Immature natural killer cell (primary cell): ENCODE results near the gene VRK2. TPM values are rescaled to one million over a fixed set of nuclear protein-coding genes. Genes with fewer than 3 reads are reported as not detected.
"Not testable (repeated sequence)": the region's sequence is repeated elsewhere in the genome, so short reads cannot be mapped to it uniquely, and the experiment has no call there.

Experiments used
- DNase-seq, 3 donors: peaks; one replicate each; pipeline ENCODE4 v3.0.0; 2022; ENCODE audit warnings: mixed read lengths in 1 of 3
- H3K27ac Mint-ChIP-seq, 6 donors: one replicate each; pipeline ENCODE4 v1.8.0; 2020; ENCODE audit warnings: mixed read lengths in 6 of 6, mild to moderate bottlenecking in 5 of 6, inconsistent platforms in 4 of 6, moderate library complexity in 3 of 6
- H3K27me3 Mint-ChIP-seq, 3 donors: one replicate each; pipeline ENCODE4 v1.8.0; 2020 to 2021; ENCODE audit warnings: low read depth in 3 of 3, mild to moderate bottlenecking in 3 of 3, mixed read lengths in 3 of 3, moderate library complexity in 3 of 3, inconsistent platforms in 1 of 3
- H3K36me3 Mint-ChIP-seq, 3 donors: one replicate each; pipeline ENCODE4 v1.8.0; 2020; ENCODE audit warnings: mixed read lengths in 3 of 3, inconsistent platforms in 2 of 3, mild to moderate bottlenecking in 2 of 3
- H3K4me1 Mint-ChIP-seq, 2 donors: one replicate each; pipeline ENCODE4 v1.8.0; 2020; ENCODE audit warnings: inconsistent platforms in 2 of 2, mild to moderate bottlenecking in 2 of 2, mixed read lengths in 2 of 2, moderate library complexity in 1 of 2
- H3K4me3 Mint-ChIP-seq, 5 donors: one replicate each; pipeline ENCODE4 v1.8.0; 2020; ENCODE audit warnings: mild to moderate bottlenecking in 5 of 5, mixed read lengths in 5 of 5, inconsistent platforms in 3 of 5, moderate library complexity in 3 of 5
- H3K9me3 Mint-ChIP-seq, 6 donors: one replicate each; pipeline ENCODE4 v1.8.0; 2020; ENCODE audit warnings: mild to moderate bottlenecking in 6 of 6, mixed read lengths in 6 of 6, inconsistent platforms in 4 of 6, moderate library complexity in 3 of 6
- polyA plus RNA-seq, 3 donors: library from polyadenylated mRNA; unstranded; fragments of 300-500 nt; fragmentation: Illumina TruSeq; gene quantifications; one replicate each; pipeline ENCODE4 v1.2.3, GENCODE V29; 2021

Gene VRK2
- polyA plus RNA-seq, 3 donors from 2014 or later = 18.7 to 32.4 (median 26.0) TPM

DNA sequence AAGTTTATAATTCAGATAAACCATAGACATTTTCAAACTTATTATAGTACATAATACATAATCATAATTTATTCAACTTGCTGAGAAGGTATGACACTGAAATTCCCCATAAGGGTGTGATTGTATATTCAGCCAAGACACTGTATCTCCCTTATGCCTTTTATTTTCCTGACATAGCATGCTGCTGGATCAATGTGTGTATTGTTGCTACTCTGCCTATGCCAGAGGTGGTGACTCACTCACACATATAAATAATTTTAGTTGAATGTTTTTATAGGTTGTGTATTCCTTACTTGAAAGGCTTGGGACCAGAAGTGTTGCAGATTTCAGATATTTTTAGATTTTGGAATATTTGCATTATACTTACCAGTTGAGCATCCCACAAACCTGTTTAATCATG lies 86.8 kb downstream of the VRK2 start:
- no peak for DNase-seq
- Mint-ChIP-seq H3K4me3 (no peak overlapping the region), H3K36me3 (peaks cover 0 to 23% (median 10%) of the 10 kb centered on the region in 3 donors), H3K27me3 (no peaks in the 10 kb centered on the region), H3K27ac (no peak overlapping the region), H3K4me1 (no peaks in the 10 kb centered on the region), H3K9me3 (no peaks in the 10 kb centered on the region)

- H3K27ac Mint-ChIP-seq = no peak overlapping the region
- peaks cover 9 to 36% (median 12%) of the 10 kb centered on the region in 3 donors for H3K36me3 Mint-ChIP-seq
- H3K4me3 Mint-ChIP-seq = no peak overlapping the region
- DNase-seq = no peak
- H3K9me3 Mint-ChIP-seq = no peaks in the 10 kb centered on the region
- H3K27me3 Mint-ChIP-seq = no peaks in the 10 kb centered on the region
- no peaks in the 10 kb centered on the region for H3K4me1 Mint-ChIP-seq
Measured at GRCh38 chr2:58135861-58136260, 89.3 kb downstream of the VRK2 start.

DNA sequence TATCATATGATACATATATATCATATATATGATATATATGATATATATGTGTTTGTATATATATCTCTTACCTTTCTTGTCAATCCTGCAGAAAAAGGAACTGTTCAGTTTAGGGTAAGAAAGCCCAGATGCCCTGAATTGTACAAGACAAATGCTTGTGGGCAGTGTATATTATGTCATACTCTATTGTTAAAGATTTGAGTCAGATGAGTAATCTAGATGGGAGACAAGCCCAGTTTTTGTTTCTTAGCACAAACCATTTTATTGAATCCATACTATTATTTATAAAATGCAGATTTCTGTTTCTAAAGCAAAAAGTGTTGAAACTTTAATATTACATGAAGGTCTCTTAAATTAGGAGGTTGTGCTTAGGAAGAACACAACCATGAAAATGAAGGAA lies 90.6 kb downstream of the VRK2 start:
- H3K9me3 Mint-ChIP-seq = no peaks in the 10 kb centered on the region

GRCh38 chr2:58137856-58138255 lies 91.2 kb downstream of the VRK2 start:
- no peak overlapping the region for H3K4me3 Mint-ChIP-seq
- H3K4me1 Mint-ChIP-seq = no peaks in the 10 kb centered on the region
- H3K36me3 Mint-ChIP-seq = peaks cover 8 to 32% (median 12%) of the 10 kb centered on the region in 3 donors
- no peak for DNase-seq
- H3K27me3 Mint-ChIP-seq = no peaks in the 10 kb centered on the region
- no peaks in the 10 kb centered on the region for H3K9me3 Mint-ChIP-seq
- H3K27ac Mint-ChIP-seq = no peak overlapping the region

More for the DNA sequence above, 90.6 kb downstream of the VRK2 start:
- no peak for DNase-seq
- Mint-ChIP-seq H3K27ac (no peak overlapping the region), H3K4me1 (no peaks in the 10 kb centered on the region), H3K27me3 (no peaks in the 10 kb centered on the region), H3K36me3 (peaks cover 9 to 36% (median 12%) of the 10 kb centered on the region in 3 donors), H3K4me3 (no peak overlapping the region)

GRCh38 chr2:58138396-58139030 lies 91.9 kb downstream of the VRK2 start:
- no peak overlapping the region for H3K27ac Mint-ChIP-seq
- no peaks in the 10 kb centered on the region for H3K27me3 Mint-ChIP-seq
- H3K4me1 Mint-ChIP-seq = no peaks in the 10 kb centered on the region
- no peak for DNase-seq
- no peak overlapping the region for H3K4me3 Mint-ChIP-seq
- no peaks in the 10 kb centered on the region for H3K9me3 Mint-ChIP-seq
- peaks cover 8 to 30% (median 14%) of the 10 kb centered on the region in 3 donors for H3K36me3 Mint-ChIP-seq

GRCh38 chr2:58140508-58141072 lies 94.0 kb downstream of the VRK2 start:
- Mint-ChIP-seq H3K27ac (no peak overlapping the region), H3K9me3 (no peaks in the 10 kb centered on the region), H3K4me1 (no peaks in the 10 kb centered on the region), H3K4me3 (no peak overlapping the region), H3K36me3 (peaks cover 15 to 37% (median 27%) of the 10 kb centered on the region in 3 donors), H3K27me3 (no peaks in the 10 kb centered on the region)
- no peak for DNase-seq

GRCh38 chr2:58145769-58146168 lies 99.2 kb downstream of the VRK2 start:
- not testable (repeated sequence) for H3K4me1 Mint-ChIP-seq, H3K4me3 Mint-ChIP-seq, DNase-seq, H3K27me3 Mint-ChIP-seq, H3K9me3 Mint-ChIP-seq
- Mint-ChIP-seq H3K27ac (peak overlapping the region in 1 of 6 donors; percentile 46), H3K36me3 (peaks cover 29 to 42% (median 37%) of the 10 kb centered on the region in 3 donors)

GRCh38 chr2:58146707-58147106 lies 100.1 kb downstream of the VRK2 start:
- H3K4me1 Mint-ChIP-seq = no peaks in the 10 kb centered on the region
- no peak overlapping the region for H3K4me3 Mint-ChIP-seq
- peaks cover 32 to 41% (median 37%) of the 10 kb centered on the region in 3 donors for H3K36me3 Mint-ChIP-seq
- no peak overlapping the region for H3K27ac Mint-ChIP-seq
- H3K27me3 Mint-ChIP-seq = no peaks in the 10 kb centered on the region
- no peak for DNase-seq
- H3K9me3 Mint-ChIP-seq = no peaks in the 10 kb centered on the region

GRCh38 chr2:58155160-58155778 lies 108.7 kb downstream of the VRK2 start:
- no peak for DNase-seq
- peaks cover 0 to 1% (median 0%) of the 10 kb centered on the region in 3 donors for H3K27me3 Mint-ChIP-seq
- H3K4me1 Mint-ChIP-seq = no peaks in the 10 kb centered on the region
- no peak overlapping the region for H3K4me3 Mint-ChIP-seq
- H3K27ac Mint-ChIP-seq = peak overlapping the region in 1 of 6 donors; percentile 69
- peaks cover 34 to 48% (median 39%) of the 10 kb centered on the region in 3 donors for H3K36me3 Mint-ChIP-seq
- H3K9me3 Mint-ChIP-seq = peaks cover 0 to 1% (median 0%) of the 10 kb centered on the region in 6 donors

DNA sequence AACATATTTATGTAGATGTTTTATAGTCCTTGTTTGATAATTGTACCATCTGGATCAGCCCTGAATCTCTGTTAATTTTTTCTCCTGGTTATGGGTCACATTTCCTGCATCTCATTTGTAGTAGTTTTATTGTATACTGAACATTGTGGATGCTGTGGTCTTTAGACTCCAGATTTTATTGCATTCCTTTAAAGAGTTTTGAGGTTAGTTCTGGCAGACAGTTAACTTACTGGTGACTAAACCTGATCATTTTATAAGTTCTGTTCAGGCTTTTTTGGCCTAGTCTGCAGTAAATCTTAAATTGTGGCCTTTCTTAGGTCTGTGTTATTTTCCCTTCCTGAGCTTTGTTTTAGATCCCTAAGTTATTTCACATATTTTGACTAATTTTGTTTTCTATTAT lies 110.2 kb downstream of the VRK2 start:
- H3K27ac Mint-ChIP-seq = no peak overlapping the region

GRCh38 chr2:58157754-58158153 lies 111.1 kb downstream of the VRK2 start:
- no peak overlapping the region for H3K4me3 Mint-ChIP-seq
- H3K36me3 Mint-ChIP-seq = peaks cover 45 to 53% (median 45%) of the 10 kb centered on the region in 3 donors
- H3K27ac Mint-ChIP-seq = no peak overlapping the region
- H3K27me3 Mint-ChIP-seq = peaks cover 0 to 1% (median 0%) of the 10 kb centered on the region in 3 donors
- no peaks in the 10 kb centered on the region for H3K4me1 Mint-ChIP-seq
- no peak for DNase-seq
- peaks cover 0 to 1% (median 0%) of the 10 kb centered on the region in 6 donors for H3K9me3 Mint-ChIP-seq

More for the DNA sequence above, 110.2 kb downstream of the VRK2 start:
- Mint-ChIP-seq H3K9me3 (peaks cover 0 to 1% (median 0%) of the 10 kb centered on the region in 6 donors), H3K27me3 (peaks cover 0 to 1% (median 0%) of the 10 kb centered on the region in 3 donors), H3K4me1 (no peaks in the 10 kb centered on the region), H3K4me3 (no peak overlapping the region), H3K36me3 (peaks cover 42 to 50% (median 45%) of the 10 kb centered on the region in 3 donors)
- no peak for DNase-seq

GRCh38 chr2:58158481-58158880 lies 111.9 kb downstream of the VRK2 start:
- H3K9me3 Mint-ChIP-seq = peaks cover 0 to 1% (median 0%) of the 10 kb centered on the region in 6 donors
- H3K4me1 Mint-ChIP-seq = no peaks in the 10 kb centered on the region
- no peak overlapping the region for H3K27ac Mint-ChIP-seq
- DNase-seq = no peak
- H3K36me3 Mint-ChIP-seq = peaks cover 38 to 50% (median 40%) of the 10 kb centered on the region in 3 donors
- H3K27me3 Mint-ChIP-seq = peaks cover 0 to 1% (median 0%) of the 10 kb centered on the region in 3 donors
- H3K4me3 Mint-ChIP-seq = no peak overlapping the region

GRCh38 chr2:58163913-58164312 lies 117.3 kb downstream of the VRK2 start:
- Mint-ChIP-seq H3K9me3 (no peaks in the 10 kb centered on the region), H3K27ac (no peak overlapping the region), H3K4me3 (no peak overlapping the region), H3K4me1 (no peaks in the 10 kb centered on the region), H3K36me3 (peaks cover 15 to 28% (median 25%) of the 10 kb centered on the region in 3 donors), H3K27me3 (no peaks in the 10 kb centered on the region)
- DNase-seq = no peak

GRCh38 chr2:58168130-58168529 lies 121.5 kb downstream of the VRK2 start:
- Mint-ChIP-seq H3K9me3 (peaks cover 7 to 24% (median 17%) of the 10 kb centered on the region in 6 donors), H3K36me3 (peaks cover 24 to 34% (median 30%) of the 10 kb centered on the region in 3 donors)
- DNase-seq, H3K4me1 Mint-ChIP-seq, H3K27ac Mint-ChIP-seq, H3K4me3 Mint-ChIP-seq, H3K27me3 Mint-ChIP-seq: not testable (repeated sequence)
